ENCODE measurements around the gene SNTG2.

The SNTG2 gene

DNA sequence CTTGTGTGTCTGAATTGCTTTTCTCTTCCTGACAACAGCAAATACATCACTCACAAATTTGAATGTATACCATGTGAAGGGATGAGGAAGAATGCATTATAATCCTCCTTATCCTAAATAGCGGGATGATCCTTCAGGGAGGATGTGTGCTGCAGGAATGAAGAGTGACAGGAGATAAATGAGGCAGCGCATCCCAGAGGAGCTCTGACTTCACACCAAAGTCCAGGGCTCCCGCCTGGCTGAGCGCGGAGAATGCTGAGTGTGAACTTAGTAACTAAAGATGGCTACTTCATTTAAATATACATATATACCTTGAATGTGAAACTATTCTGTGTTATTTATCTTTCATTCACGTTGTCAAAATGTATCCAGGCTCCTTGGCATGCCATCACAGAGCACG lies 317.4 kb downstream of the SNTG2 start:
- no peak for DNase-seq

DNA sequence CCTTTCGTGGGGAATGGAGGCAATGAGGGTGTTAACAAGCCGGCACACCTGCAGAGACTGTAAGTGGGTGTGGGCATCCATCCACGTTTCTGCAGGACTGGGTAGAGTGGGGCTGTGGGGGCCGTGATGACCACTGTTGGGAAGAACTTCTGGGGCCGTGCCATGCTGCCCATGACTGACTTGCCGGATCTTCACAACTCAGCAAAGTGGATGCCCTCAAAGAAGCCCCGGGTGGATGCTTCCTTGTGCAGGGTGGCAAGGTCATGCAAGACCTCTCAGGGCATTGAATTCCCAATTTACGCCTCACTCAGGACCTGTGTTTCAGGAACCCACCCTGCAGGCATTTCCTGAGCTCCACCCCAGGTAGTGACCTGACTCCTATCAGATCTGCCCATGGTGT lies 319.2 kb downstream of the SNTG2 start:
- DNase-seq = no peak

DNA sequence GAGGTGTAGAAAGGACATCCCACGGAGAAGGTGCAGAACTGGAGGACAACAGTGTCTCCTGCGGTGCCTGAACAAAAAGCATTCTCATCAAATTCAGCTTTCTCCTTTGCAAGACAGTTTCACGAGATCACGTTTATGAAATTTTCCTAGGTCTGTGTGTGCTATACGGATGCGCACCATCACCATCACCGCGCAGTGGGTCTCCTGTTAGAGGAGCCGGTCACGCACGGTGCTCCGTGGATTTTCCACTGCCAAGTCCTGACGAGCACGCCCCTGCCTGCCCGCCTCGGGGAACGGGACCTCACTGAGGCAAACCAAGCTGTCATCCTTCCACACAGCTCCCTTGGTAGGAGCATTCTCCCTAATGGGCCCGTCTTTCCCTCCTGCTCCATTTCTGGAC lies 322.2 kb downstream of the SNTG2 start:
- DNase-seq = no peak

DNA sequence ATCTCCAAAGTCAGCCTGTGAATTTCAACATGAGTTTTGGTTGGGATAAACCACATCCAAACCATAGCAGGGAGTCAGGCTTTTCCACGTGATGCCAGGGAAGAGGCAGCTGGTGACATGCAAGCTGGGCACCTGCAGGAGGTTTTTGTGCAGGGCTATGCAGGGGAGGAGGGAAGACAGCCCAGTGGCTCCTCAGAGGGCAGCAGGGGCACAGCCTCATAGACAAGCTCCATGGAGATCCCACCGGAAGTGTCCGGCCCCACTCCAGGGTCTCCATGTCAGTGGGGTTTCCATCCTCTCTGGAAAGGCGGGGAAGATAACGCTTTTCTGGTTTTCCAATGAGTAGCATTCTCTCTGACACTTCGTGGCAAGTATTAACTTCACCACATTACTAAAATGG lies 327.0 kb downstream of the SNTG2 start:
- DNase-seq = no peak

DNA sequence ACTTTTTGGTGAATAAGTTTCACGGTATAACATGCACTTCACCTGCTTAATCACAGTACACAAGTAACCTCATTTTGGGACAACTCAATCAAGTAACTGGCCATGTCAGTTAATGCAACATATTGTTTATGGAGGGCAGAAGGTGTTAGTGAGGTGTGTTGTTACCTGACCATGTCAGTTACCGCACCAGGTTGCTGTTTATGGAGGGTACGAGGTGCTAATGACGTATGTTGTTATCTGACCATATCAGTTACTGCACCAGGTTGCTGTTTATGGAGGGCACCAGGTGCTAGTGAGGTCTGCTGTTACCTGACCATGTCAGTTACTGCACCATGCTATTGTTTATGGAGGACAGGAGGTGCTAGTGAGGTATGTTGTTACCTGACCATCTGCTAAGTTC lies 327.5 kb downstream of the SNTG2 start:
- DNase-seq = no peak

DNA sequence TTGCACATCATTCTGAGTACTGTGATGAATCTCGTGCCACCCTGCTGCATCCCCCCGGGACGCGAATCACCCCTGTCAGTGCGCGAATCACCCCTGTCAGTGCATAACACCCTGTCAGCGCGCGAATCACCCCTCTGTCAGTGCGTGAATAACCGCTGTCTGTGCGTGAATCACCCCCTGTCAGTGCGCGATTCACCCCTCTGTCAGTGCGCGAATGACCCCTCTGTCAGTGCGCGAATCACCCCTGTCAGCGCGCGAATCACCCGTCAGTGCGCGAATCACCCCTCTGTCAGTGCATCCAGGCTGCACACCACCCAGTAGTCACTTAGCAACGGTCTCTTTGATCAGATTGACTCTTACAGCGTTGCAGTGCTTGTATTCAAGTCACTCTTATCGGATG lies 328.2 kb downstream of the SNTG2 start:
- no peak for DNase-seq

DNA sequence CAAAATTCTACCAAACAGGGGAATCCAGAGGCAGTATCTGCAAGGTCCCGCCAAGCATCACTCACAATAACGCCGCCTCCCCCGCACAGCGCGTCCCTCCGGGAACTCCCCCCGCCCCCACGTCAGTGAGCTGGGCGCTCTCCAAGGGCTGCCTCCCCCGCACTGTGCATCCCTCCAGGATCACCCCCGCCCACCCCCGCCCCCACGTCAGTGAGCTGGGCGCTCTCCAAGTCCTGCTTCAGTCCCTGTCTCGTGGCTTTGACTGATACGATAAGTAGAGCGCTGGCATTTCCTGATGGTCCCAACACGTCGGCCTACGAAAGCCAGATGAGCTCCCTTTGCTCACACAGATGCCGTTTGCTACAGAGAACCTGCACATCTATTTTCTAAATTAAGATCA lies 331.9 kb downstream of the SNTG2 start:
- DNase-seq = peak in 1 of 56 donors; percentile 13

DNA sequence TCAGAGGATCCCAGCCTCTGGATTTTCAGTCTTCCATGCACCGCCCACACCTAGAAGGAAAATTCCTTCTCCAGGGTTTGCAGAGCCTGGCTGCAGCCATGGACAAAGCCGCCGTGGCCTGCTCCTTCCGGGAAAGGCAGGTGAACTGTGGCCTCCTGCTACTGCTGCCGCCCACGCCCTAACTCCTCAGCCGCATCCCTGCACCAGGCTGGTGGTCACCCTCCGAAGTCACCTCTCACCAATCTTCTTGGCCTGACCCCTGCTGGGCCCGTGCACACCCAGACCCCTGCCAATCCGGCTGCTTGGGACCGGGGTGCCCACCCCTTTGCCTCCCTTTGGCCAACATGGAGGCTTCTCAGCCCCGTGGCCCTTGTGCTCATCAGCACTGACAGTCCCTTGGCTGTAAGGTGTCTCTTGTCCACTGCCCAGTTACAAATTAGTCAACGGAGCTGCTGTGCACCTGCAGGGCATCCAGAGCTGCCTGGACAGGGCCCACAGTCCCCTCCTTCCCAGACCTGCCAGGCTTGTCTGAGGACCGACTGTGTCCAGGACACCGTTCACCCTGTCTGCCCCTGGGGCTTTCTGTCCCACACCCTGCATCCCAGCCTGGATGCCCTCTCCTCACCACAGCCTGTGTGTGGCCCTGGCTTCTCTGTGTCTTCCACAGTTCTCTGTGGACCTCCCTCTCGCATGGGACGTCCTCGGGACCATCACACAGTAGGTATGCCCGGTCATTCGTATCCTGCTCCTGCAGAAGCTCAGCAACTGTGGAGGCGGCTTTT lies 332.6 kb downstream of the SNTG2 start:
- no peak for DNase-seq

DNA sequence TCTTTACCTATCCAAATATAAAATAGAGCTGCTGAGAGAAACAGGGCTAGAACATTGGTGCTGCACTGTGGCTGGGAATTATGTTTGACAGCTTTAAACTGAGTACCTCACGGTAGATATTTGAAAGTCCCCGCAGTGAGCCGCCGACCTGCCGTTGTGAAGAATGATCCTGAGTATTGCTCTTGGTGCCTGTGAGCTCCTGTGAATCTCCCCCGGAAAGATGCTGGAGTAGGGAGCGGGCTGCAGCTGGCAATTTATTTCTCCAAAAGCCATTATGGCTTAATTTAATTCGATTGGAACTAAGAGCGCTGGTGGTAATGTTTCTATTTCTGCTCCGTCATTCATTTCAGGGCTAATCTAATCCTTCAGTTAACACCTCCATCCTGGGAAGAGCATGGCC lies 333.2 kb downstream of the SNTG2 start:
- no peak for DNase-seq

DNA sequence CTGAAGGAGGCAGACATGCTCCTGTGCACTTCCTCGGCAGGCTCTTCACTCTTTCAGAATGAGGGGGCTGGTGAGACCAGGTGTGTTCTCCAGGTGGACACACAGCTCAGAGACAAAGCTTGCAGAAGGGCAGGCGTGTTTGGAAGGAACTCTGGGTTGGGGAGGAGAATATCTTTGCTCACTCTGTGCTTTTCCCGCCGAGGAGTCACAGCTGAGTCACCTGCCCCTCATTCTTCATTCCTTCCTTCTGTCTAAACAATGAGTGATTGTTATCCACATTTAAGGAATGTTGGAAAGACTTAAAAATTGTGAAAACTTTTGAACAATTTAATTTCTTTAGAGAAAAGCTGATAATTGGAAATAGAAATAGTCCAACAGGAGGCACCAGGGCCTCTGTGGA lies 336.3 kb downstream of the SNTG2 start:
- no peak for DNase-seq

DNA sequence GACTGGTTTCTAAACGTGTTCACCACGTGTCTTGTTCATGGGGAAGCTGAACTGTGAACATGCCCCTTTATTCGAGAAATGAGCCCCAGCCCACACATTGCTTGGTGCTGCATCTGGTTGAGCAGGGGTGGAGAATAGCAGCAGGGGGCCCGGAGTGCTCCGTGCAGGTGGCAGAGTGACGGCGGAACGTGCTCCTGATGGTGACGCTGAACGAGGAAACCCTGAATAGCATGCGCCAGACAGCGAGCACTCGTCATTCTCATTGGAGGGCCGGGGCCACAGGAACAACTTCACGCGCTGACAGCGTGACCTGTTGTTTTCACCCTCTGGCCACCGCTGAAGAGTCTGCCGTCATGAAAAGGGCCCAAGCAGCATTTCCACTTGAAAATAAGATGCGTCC lies 336.8 kb downstream of the SNTG2 start:
- peak in 2 of 56 donors; percentile 8 to 10 for DNase-seq

DNA sequence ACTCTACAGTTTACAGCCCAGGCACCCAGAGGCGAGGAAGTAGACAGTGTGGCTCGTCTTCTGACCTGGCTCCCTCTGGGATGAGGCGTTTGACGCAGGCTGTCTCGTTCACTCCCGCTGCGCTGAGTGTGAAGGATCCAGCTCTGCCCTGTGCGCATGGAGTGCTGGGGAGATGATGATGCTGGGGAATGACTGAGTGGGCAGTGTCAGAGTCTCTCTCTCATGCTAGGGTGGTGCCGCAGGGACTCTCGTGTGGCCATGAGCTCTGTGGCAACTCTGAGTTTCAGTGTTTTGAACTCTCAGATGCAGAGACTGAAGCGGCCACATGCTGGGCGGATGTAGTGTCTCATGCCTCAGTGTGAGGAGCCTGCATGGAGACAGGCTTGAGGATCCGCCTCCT lies 344.3 kb downstream of the SNTG2 start:
- DNase-seq = no peak

DNA sequence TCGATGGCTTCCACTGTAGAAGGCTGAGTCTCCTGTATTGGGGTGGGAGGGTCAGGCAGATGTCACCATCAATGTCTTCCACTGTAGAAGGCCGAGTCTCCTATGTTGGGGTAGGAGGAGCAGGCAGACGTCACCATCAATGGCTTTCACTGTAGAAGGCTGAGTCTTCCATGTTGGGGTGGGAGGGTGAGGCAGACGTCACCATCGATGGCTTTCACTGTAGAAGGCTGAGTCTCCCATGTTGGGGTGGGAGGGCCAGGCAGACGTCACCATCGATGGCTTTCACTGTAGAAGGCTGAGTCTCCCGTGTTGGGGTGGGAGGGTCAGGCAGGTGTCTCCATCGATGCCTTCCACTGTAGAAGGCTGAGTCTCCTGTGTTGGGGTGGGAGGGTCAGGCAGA lies 345.1 kb downstream of the SNTG2 start:
- DNase-seq = no peak

DNA sequence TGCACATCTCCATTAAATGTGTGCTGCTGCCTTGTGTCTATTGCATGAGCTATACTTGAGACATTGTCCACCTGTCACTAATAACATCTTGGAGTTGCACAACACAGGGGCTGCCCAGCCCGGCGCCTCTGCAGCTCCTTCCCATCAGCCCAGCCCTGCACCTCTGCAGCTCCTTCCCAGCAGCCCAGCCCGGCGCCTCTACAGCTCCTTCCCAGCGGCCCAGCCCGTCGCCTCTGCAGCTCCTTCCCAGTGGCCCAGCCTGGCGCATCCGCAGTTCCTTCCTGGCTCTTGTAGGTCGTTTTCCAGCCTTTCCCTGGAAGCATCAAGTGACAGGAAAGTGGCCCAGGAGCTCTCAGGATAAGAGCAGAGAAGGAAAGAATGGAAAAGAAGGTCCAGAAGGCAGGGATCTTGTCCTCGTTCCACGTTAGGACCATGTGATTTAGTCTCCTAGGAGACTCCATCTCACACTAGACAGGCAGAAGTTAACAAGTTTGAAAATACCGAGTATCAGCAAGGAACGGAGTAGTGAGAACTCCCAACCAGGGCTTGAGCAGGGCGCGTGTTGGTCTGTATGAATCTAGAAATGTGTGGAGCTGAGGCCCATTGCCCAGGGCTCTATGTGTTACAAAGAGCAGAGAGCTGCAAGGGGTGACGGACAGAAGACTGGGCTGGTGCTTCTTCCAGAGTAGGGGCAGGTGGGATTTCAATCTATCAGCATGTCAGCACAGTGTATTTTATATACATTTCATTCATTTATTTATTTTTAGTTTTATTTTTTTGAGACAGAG lies 346.9 kb downstream of the SNTG2 start:
- DNase-seq = no peak

DNA sequence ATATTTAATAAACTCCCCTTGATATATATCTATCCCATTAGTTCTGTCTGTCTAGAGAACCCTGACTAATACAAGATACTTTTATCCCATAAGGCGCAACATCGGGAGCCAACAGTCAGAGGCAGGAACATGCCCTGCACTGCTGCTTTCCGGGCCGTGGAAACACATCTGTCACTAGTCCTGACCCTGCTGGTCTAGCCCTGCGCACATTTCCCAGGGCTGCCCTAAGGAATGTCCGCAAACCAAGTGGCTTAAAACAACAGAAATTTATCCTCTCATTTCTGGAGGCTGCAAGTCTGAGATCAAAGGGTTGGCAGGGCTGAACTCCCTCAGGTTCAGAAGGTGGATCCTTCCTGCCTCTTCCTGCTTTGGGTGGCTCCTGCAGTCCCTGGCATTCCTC lies 348.4 kb downstream of the SNTG2 start:
- DNase-seq = no peak

DNA sequence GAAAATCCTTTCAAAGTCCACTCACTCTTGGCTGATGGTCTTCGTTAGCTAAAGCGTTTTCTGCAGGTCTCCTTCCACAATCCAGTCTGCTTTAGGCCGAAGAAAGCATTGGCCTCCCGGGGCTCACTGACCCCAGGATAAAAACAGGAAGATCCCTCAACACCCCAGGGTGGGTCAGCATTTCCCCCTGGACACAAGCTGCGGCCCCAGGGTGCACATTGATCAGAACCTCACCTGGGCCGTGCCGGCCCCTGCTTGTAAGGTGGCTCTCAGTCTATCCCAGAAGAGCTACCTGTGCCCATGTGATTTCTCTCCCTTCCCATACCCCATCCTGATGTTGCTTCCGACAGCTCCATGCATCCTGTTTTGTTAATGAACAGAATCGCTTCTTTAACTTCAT lies 349.6 kb downstream of the SNTG2 start:
- no peak for DNase-seq

DNA sequence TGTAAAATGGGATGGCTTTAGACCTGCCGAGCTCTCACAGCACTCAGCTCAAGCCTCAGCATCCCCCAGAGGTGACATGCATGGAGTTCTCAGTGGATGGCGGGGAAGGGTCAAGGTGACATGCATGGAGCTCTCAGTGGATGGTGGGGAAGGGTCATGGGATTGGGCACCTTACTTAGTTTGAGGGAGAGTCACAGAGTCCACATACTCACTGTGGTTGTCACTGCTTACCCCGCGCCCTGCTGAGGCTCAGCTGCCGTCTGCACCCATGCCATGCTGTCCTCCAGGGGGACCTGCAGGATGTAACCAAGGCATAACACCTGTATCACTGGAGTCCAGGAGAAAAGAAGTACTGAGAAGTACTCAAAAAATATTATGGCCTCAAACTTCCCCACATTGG lies 350.4 kb downstream of the SNTG2 start:
- DNase-seq = no peak

DNA sequence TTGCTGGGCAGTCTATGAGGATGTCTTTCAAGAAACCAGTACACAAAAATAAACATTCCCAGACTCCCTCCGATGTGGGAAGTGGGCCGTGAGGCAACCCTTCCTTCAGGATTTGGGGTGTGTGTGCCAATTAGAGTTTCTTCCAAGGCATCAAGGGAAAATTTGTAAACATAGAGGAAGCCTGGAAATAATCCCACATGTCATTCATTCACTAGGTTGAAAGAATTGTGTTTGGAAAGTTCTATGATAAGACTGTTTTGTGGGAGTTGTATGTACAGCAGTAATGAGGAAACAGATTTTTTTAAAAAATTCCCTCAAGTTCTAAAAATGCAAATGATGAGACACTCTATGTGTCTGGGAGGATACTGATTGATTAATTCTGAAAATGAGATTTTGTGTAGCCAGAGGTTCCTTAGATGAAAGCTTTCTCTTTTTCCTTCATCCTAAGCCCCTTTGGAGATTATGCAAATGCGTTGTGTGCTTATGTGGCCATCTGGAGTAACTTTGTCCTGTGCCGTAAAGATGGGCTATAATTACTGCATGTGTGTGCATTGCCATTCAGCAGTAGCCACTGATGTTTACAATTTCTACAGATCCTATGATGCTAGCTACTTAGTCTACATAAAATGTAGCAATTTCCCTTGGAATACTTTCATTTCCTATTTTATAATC lies 354.8 kb downstream of the SNTG2 start:
- no peak for DNase-seq

DNA sequence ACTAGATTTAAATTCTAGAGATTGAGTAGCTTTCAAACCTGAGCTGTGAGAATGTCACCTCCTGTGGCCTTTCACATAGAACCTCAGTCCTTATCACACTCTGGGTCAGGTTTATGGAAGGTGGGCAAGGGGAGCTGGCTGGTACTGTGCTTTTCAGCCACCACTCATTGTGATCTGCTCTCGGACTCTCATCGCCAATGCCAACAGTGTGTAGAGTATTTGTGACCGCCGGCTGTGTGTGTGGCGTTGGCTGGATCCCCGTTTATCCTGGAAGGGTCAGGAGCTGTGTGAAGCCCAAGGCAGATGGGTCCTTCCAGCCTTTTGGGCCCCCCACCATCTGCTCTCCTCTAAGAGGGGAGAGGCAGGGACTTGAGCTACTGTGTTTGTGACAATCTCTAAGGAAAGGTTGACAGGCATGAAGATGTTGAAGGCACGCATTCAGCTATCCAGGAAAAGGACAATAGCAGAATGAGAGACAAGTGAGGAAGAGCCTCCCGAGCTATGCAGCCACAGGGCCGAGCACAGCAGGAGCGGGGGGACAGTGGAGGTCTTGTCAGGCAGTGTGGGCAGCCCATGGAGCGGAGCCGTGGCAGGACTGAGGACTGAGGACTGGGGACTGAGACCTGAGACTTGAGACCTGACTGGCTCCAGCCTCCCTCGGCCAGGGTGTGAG lies 355.5 kb downstream of the SNTG2 start:
- DNase-seq = no peak

DNA sequence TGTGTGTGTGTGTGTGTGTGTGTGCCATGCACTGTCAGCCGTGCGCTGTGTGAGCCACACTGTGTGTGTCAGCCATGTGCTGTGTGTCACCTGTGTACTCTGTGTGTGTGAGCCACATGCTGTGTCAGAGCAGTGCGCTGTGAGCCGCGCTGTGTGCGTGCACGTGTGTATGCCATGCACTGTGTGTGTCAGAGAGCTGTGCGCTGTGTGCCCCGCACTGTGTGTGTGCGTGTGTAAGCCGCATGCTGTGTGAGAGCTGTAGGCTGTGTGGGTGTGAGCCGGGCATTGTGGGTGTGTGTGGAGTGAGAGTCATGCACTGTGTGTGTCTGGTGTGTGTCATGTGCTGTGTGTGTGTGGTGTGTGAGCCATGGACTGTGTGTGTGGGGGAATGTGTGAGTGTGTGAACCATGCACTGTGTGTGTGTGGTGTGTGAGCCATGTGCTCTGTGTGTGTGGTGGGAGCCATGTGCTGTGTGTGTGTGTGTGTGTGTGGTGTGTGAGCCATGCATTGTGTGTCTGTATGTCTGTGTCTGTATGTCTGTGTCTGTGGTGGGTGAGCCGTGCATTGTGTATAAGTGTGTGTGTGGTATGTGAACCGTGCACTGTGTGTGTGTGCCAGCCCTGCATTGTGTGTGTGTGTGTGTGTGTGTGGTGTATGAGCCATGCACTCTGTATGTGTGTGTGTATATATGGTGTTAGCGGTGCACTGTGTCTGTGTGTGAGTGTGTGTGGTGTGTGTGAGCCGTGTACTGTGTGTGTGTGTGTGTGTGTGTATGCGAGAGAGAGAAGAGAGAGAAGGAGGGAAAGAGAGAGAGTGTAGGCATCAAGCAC lies 356.3 kb downstream of the SNTG2 start:
- no peak for DNase-seq

DNA sequence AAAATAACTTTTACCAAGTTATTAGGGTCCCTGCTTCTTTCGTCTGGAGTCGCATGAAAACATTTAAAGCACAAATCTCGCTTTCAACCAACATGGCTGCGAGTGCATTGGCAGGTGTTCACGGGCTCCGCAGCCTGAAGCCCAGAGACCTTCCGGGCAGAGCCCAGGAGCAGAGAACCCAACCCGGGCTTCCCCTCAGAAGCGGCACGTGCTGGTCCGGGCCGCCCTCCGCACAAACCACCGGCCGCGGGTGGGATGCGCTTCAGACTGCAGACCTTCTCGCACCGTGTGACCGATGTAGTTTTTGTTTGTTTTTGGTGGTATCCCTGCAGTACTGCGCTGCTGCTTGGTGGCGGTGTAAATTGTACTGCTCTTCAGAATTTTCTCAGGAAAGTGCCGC lies 357.0 kb downstream of the SNTG2 start:
- no peak for DNase-seq

Measured in nucleus accumbens (tissue), 56 donors.